GM18861 (cell line): ENCODE data around the gene NF2.

ENCODE experiments used
- ATAC-seq: cut with Tn5 transposase; IDR thresholded peaks from one replicate; pipeline ENCODE4 v1.9.1; 2021; ENCODE audit not compliant: unreplicated experiment

The NF2 gene

DNA sequence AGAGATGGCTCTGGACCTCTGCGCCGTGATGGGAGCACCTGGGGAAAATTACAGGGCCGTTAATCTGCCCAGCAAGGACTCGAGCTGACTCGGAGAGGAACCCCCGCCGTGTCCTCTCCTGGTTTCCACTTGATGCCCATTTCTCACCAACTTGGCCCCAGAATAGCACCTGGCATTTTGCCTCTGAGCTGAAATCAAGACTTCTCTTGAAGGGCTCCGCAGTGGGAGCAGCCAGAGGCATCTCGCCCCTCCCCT is 97.4 kb downstream of the NF2 start:
- ATAC-seq, result no peak

DNA sequence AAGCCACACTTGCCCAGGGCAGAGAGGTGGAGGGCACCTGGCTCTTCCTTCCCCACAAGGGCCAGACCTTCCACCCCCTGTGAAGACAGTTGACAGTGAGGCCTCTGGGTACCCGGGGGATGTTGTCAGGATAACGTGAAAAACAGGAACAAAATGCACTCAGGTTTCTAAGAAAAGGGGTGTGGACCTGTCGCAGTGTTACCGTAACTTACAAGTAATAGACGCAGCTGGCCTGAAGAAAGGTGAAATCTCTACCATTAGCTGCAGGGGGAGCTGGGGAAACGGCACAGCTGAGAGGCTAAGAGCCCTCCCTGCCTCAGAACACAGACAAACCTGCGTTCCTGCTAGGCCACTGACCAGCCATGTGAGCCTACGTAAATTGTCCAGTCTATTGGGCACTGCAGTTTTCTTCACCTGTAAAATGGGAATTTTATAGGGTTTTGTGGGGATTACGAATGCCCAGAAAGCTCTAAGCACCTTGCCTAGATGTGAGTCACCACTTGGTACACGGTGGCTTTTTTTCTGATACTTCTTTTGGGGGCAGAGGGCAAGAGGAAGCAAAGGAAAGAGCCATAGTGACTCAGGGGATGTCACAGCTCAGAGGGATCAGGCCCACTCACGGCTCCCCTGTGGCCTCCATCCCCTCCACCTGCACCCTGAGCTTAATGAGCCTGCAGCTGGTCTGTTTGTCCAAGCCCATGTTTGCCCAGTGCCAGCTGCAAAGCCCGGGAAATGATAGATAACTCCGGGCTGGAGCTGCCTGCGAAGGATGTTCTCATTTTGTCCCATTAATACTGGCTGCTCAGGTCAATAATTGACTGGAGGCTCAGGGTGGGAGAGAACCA is 97.9 kb downstream of the NF2 start:
- ATAC-seq, result no peak

- ATAC-seq, result no peak
Observed at GRCh38 chr22:29702000-29702930, 98.8 kb downstream of the NF2 start.

- ATAC-seq, result no peak
Observed at GRCh38 chr22:29702931-29703501, 99.6 kb downstream of the NF2 start.

- no peak for ATAC-seq
Observed at GRCh38 chr22:29703569-29704195, 100.2 kb downstream of the NF2 start.

- no peak for ATAC-seq
Observed at GRCh38 chr22:29704528-29705285, 101.3 kb downstream of the NF2 start.

DNA sequence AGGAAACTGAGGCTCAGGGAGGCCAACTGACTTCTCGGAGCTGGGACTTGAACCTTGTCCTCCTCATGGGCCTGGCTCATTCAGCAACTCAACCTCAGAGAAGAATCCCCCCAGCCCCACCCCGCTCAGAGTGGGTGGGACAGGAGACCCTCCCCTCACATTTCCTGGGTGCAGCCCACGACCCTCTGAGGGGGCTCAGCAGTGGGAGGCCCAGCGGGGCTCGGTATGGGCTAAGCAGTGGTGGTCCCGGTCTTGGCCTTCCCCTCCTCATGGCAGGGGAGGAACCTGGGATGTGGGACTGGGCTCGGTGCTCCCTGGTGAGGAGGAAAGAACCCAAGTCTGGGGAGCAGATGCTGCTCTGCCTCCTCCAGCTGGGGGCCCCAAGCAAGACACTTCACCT is 102.2 kb downstream of the NF2 start:
- no peak for ATAC-seq

DNA sequence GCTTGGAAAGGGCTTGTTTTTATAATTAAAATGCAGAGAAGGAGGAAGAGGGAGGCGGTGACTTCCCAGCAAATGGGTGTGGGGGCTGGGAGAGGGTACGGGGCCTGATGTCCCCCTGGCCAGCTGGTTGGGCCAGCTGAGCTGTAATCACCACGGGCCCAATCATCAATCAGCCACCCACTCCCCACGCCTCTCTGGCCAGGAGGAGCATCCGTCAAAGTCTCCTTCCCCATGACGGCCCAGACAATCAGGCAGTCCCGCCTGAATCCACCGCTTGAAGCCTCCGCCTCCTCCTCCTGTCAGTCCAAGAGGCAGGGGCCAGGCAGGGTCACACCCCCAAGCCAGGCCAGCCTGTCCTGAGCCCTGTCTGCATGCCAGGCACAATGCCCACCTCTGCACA is 103.1 kb downstream of the NF2 start:
- ATAC-seq, result no peak

DNA sequence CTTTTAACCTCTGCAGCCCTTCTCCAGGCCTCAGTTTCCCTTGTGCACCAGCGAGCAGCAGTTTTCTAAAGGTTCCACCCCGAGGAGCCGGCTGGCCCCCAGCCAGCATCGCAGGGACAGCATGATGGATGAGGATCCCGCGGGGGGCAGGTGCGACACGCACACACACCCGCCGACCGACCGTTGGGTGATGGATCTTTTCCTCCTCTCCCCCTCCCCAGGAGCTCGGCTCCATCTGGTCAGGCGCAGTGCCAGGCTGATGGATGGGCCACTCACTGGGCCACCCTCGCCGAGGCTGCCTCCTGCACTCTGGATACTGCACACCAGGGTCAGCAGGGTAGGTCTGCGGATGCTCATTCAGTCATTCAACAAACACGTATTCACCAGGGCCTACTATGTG is 103.6 kb downstream of the NF2 start:
- ATAC-seq, result no peak

- ATAC-seq, result no peak
Observed at GRCh38 chr22:29707471-29707870, 104.0 kb downstream of the NF2 start.

GRCh38 chr22:29710193-29710592 is 106.8 kb downstream of the NF2 start:
- no peak for ATAC-seq

- ATAC-seq, result no peak
Observed at GRCh38 chr22:29710922-29711593, 107.6 kb downstream of the NF2 start.

DNA sequence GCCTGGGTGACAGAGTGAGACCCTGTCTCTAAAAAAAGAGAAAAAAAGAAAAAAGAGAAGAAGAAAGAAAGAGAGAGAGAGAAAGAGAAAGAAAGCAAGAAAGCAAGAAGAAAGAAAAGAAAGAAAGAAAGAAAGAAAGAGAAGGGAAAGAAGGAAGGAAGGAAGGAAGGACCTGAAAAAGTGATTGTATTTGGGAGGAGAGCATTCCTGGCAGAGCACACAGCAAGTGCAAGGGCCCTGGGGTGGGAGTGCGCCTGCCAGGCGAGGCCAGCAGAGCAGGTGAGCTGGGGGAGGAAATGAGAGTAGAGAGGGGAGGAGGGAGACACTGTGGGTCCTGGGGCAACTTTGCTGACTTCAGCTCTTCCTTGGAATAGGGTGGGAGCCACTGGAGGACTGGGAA is 108.7 kb downstream of the NF2 start:
- no peak for ATAC-seq

- ATAC-seq, result no peak
Observed at GRCh38 chr22:29713156-29713727, 109.8 kb downstream of the NF2 start.

GRCh38 chr22:29715240-29715639 is 111.8 kb downstream of the NF2 start:
- ATAC-seq, result no peak

GRCh38 chr22:29715705-29716104 is 112.3 kb downstream of the NF2 start:
- ATAC-seq, result no peak

GRCh38 chr22:29716814-29717545 is 113.5 kb downstream of the NF2 start:
- ATAC-seq, result no peak

- ATAC-seq, result no peak
Observed at GRCh38 chr22:29717789-29718188, 114.4 kb downstream of the NF2 start.
